ENCODE measurements around the gene KLHL6.

KLHL6 gene

DNA sequence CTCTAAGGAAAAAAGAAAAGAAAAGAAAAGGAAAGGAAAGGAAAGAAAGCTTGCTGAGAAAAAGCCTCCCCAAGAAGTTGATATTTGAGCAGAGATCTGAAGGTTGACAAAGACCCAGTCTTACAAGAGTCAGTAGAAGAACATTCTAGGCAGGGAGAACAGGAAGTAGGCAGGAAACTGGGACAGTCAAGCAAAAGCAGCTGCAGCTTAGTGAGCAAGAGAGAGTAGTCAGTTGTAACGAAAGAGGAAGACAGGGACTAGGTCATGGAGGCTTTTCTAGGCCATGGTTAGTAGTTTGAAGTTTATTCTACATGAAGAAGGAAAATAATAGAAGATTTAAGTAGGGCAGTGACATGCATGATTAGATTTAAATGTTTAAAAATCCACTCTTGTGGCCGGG, 31.8 kb upstream of the KLHL6 start:
- Mint-ChIP-seq H3K4me1 (peaks cover 37% of the 10 kb centered on the region), H3K36me3 (ENCODE audit: low read depth) (no peaks in the 10 kb centered on the region)

DNA sequence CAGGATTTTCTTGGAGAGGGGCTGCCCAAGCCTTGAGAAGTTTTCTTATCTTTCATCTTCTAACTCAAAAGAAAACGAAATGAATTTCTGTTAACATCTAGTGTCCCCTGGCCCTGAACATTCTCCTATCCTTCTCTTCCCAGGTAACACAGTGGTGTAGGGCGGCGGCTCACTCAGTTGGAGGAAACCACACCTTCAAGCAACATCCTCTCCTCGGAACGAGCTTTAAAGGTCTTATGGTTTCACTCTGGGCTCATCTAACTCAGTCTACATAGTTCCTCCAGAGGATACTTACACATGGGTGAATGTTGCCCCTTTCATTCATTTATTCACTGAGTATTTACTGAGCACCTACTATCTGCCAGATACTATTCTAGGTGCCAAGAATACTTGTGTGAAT, 31.0 kb upstream of the KLHL6 start:
- Mint-ChIP-seq H3K4me3 (no peak overlapping the region), H3K27me3 (ENCODE audit: low read depth) (no peaks in the 10 kb centered on the region), H3K4me1 (peaks cover 42% of the 10 kb centered on the region), H3K36me3 (ENCODE audit: low read depth) (no peaks in the 10 kb centered on the region), H3K27ac (no peak overlapping the region), H3K9me3 (no peaks in the 10 kb centered on the region)
- TF ChIP-seq, protein P1, sequence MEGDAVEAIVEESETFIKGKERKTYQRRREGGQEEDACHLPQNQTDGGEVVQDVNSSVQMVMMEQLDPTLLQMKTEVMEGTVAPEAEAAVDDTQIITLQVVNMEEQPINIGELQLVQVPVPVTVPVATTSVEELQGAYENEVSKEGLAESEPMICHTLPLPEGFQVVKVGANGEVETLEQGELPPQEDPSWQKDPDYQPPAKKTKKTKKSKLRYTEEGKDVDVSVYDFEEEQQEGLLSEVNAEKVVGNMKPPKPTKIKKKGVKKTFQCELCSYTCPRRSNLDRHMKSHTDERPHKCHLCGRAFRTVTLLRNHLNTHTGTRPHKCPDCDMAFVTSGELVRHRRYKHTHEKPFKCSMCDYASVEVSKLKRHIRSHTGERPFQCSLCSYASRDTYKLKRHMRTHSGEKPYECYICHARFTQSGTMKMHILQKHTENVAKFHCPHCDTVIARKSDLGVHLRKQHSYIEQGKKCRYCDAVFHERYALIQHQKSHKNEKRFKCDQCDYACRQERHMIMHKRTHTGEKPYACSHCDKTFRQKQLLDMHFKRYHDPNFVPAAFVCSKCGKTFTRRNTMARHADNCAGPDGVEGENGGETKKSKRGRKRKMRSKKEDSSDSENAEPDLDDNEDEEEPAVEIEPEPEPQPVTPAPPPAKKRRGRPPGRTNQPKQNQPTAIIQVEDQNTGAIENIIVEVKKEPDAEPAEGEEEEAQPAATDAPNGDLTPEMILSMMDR (IDR thresholded peaks at IDR 0.05; ENCODE audit: unreplicated experiment in 3 of 3) = no peak

More for the DNA sequence above, 31.8 kb upstream of the KLHL6 start:
- Mint-ChIP-seq H3K4me3 (no peak overlapping the region), H3K9me3 (no peaks in the 10 kb centered on the region), H3K27ac (no peak overlapping the region), H3K27me3 (ENCODE audit: low read depth) (no peaks in the 10 kb centered on the region)
- TF ChIP-seq, protein P1 (IDR thresholded peaks at IDR 0.05; ENCODE audit: unreplicated experiment in 3 of 3) = no peak

DNA sequence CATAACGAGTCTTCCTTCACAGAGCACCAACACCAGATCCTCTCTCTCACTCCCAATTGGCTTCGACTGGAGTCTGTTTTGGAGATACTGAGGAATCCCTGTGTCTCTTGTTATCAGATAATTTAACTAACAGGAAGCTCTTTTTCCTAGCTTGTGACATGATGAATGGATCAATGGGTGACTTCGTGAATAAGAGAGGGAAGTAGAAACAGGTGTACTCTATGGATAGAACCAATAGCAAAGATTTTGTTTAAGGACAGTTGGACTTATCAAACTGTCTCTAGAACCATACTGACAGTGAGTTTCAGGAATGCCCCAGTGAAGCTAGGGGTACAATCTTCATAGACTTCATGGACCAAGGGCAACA, 29.4 kb upstream of the KLHL6 start:
- no peaks in the 10 kb centered on the region for H3K36me3 Mint-ChIP-seq (ENCODE audit: low read depth)
- TF ChIP-seq, protein P1 (IDR thresholded peaks at IDR 0.05; ENCODE audit: unreplicated experiment in 3 of 3) = no peak
- H3K27me3 Mint-ChIP-seq (ENCODE audit: low read depth) = peaks cover 9% of the 10 kb centered on the region
- no peaks in the 10 kb centered on the region for H3K9me3 Mint-ChIP-seq
- no peak overlapping the region for H3K4me3 Mint-ChIP-seq
- H3K4me1 Mint-ChIP-seq = peaks cover 54% of the 10 kb centered on the region
- peak overlapping the region; percentile 74 to 89 (median 87) for H3K27ac Mint-ChIP-seq

DNA sequence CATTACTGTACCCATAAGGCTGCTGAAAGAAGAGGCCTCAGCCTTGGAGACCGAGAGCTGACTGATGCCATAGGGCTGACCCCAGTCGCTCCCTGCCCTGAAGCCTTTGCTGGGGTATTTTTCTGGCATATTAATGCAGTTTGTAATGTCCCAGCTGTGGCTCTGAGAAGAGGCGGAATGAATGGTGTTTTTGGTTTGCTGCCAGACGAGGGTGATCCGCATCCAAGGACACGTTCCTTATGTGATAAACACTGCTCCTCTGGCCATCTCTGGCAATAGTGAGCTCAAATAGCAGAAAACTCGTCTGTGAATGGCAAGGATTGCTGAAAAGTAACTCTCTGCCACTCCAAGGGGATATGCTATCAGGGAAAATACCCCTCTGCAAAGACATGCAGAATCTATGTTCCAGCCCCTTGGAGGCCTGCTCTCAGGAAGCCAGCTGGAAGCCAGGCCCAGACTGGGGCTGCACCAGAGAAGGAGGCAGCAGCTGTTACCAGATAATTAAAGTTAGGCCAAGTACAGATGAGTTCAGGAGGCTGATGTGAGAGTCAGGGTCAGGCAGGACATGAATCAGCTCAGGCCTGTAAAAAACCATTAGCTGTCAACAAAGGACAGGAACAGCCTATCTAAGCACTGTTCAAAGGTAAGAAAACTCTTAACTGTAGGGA, 28.9 kb upstream of the KLHL6 start:
- no peaks in the 10 kb centered on the region for H3K9me3 Mint-ChIP-seq
- TF ChIP-seq, protein P1 (IDR thresholded peaks at IDR 0.05; ENCODE audit: unreplicated experiment in 3 of 3) = no peak
- no peaks in the 10 kb centered on the region for H3K36me3 Mint-ChIP-seq (ENCODE audit: low read depth)
- peak overlapping the region; percentile 13 to 31 (median 16) for H3K4me3 Mint-ChIP-seq
- peak overlapping the region; percentile 74 to 89 (median 87) for H3K27ac Mint-ChIP-seq
- H3K27me3 Mint-ChIP-seq (ENCODE audit: low read depth) = peaks cover 9% of the 10 kb centered on the region
- H3K4me1 Mint-ChIP-seq = peaks cover 55% of the 10 kb centered on the region

DNA sequence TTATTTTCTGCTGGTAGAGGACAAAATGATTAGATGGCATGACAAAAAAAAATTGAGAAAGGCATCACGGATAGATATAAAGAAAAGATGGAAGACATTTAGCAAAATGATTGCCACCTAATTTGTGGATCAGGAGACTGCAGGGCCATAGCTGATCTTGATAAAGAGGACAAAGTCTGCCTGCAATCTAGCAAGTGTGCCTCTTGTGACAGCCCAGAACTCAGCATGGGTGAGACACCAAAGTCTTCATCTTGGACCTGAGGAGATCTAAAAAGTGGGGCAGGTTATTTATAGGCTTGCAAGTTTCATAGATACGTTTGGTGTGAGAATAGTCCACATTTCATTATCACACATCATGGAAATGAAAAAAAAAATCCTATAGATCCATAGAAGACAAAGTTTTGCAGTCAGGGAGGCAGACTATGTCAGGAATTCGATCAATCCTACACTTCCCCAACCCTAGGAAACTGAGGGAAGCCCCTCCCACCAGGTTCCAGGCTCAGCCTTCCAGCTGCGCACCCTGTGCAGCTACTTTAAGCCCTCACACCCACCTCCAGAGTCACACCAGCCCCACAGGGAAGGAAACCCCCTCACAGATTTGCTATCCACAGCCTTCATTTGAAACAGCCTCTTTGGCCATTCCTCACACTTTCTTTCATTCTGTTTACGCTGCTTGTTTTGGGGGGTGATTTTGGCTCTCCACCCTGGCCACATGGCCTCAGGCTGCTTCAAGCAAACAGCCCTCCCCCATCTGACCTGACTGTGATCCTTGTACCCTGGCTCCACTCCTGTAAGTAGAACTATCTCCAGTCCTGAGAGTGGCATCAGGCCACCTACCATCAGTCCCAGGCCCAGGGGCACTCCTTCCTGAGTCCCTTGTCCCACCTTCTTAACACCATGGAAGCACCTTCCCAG, 28.1 kb upstream of the KLHL6 start:
- Mint-ChIP-seq H3K27ac (peak overlapping the region; percentile 74 to 89 (median 87)), H3K36me3 (ENCODE audit: low read depth) (no peaks in the 10 kb centered on the region), H3K4me1 (peaks cover 55% of the 10 kb centered on the region), H3K9me3 (no peaks in the 10 kb centered on the region), H3K27me3 (ENCODE audit: low read depth) (peaks cover 9% of the 10 kb centered on the region), H3K4me3 (peak overlapping the region in 2 of 3 experiments; percentile 13 to 31)
- TF ChIP-seq, protein P1 (IDR thresholded peaks at IDR 0.05; ENCODE audit: unreplicated experiment in 3 of 3) = no peak
